NCI-H748 (cell line): ENCODE results near the gene VGF.
"Not testable (repeated sequence)": the region's sequence is repeated elsewhere in the genome, so short reads cannot be mapped to it uniquely, and the experiment has no call there.

ENCODE experiments used
- DNase-seq: peaks from one replicate; lab custom pipeline; 2025; ENCODE audit not compliant: unreplicated experiment; lab: John Stamatoyannopoulos, UW

VGF gene

DNA sequence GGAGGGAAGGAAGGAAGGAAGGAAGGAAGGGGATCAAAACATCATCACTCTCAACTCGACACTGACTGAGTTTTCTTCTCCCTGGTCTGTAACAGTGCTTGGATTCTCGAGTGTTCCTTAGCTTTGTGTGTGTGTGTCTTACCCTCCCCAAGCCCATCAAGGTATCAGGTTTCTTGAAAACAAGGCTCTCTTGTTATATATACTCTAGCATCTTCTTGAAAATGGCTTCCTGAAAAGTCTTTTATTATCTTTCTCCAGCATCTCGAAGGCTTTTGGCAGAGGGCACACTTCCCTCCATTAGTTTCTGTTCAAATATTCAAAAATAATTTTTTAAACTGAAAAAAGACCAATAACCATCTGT, 25.1 kb downstream of the VGF start:
- no peak for DNase-seq

DNA sequence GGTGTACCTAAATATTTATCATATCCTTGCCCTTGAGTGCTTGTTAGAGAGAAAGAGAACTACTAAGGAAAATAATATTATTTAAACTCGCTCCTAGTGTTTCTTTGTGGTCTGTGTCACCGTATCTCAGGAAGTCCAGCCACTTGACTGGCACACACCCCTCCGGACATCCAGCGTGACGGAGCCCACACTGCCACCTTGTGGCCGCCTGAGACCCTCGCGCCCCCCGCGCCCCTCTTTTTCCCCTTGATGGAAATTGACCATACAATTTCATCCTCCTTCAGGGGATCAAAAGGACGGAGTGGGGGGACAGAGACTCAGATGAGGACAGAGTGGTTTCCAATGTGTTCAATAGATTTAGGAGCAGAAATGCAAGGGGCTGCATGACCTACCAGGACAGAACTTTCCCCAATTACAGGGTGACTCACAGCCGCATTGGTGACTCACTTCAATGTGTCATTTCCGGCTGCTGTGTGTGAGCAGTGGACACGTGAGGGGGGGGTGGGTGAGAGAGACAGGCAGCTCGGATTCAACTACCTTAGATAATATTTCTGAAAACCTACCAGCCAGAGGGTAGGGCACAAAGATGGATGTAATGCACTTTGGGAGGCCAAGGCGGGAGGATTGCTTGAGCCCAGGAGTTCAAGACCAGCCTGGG, 27.0 kb downstream of the VGF start:
- peak; percentile 72 for DNase-seq

DNA sequence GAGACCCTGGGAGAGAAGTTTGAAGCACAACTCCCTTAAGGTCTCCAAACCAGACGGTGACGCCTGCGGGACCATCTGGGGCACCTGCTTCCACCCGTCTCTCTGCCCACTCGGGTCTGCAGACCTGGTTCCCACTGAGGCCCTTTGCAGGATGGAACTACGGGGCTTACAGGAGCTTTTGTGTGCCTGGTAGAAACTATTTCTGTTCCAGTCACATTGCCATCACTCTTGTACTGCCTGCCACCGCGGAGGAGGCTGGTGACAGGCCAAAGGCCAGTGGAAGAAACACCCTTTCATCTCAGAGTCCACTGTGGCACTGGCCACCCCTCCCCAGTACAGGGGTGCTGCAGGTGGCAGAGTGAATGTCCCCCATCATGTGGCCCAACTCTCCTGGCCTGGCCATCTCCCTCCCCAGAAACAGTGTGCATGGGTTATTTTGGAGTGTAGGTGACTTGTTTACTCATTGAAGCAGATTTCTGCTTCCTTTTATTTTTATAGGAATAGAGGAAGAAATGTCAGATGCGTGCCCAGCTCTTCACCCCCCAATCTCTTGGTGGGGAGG, 27.6 kb downstream of the VGF start:
- no peak for DNase-seq

DNA sequence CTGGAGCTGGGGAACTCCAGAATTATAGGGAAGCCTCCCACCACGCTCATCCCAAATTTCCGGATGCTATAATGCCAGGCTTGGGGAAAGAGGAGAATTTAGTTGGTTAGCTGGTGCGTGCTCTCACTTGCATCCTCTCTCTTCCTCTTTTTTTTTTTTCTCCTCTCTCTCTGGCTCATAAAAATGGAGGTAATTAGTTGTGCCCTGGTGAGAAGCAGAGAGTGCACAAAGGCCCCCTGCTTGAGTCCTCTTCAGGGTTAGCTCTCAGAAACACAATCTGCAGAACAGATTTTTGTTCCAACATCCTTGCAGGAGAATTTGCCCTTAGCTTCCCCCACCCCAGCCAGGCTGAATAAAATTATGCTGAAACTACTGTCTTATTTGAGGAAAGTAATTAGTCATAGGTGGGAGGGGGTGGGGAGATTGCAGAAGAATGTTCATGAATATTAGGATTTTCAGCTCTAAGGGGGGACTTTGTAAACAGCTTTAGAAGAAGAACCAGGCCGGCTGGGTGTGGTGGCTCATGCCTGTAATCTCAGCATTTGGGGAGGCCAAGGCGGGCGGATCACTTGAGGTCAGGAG, 30.9 kb downstream of the VGF start:
- peak; percentile 19 for DNase-seq

DNA sequence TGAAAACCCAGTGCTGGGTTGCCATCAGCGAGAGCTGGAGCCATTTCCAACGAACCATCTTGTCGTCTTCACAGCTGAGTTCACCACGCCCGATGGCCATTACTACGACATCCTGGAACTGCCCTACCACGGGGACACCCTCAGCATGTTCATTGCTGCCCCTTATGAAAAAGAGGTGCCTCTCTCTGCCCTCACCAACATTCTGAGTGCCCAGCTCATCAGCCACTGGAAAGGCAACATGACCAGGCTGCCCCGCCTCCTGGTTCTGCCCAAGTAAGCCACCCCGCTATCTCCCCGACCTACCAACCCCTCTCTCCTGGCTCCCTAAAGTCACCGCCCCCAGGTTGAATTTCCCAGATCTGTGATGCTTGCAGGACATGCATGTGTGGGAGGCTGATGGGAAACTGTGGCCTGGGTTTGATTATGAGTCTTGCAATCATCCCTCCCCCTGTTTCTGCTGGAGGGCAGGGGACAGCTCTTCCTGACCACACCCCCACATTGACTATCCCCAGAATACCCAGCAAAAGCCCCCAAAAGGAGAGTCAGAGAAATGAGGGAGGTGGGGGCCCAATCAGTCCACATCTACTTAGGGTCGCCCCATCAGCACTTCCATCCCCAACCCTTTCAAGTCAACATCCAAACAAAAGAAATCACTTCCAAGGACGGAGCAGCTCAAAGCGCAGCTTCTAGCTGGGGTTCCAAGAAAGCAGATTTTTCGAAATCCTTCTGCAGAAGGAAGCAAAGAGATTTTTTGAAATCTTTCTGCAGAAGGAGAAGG, 31.6 kb downstream of the VGF start:
- no peak for DNase-seq

DNA sequence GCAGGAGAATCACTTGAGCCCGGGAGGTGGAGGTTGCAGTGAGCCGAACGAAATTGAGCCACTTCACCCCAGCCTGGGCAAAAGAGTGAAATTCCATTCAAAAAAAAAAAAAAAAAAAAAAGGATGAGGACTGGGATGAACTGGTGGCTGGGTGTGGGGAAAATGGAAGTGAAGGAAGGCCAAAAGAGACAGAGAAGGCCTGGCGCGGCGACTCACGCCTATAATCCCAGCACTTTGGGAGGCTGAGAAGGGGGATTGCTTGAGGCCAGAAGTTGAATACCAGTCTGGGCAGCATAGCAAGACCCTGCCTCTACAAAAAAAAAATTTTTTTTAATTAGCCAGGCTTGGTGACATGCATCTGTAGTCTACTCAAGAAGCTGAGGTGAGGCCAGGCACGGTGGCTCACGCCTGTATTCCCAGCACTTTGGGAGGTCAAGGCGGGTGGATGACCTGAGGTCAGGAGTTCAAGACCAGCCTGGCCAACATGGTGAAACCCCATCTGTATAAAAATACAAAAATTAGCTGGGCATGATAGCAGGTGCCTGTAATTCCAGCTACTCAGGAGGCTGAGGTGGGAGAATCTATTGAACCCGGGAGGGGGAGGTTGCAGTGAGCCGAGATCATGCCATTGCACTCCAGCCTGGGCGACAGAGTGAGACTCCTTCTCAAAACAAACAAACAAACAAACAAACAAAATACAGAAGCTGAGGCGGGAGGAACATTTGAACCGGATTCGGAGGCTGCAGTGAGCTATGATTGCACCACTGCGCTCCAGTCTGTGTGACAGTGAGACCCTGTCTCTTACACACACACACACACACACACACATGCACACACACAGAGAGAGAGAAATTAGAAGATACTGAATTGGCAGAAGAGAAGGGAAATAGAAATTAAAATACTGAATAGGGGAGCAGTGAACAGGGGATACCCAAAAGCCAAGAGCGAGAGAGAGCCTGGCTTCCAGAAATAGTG, 32.5 kb downstream of the VGF start:
- DNase-seq: not testable (repeated sequence)

DNA sequence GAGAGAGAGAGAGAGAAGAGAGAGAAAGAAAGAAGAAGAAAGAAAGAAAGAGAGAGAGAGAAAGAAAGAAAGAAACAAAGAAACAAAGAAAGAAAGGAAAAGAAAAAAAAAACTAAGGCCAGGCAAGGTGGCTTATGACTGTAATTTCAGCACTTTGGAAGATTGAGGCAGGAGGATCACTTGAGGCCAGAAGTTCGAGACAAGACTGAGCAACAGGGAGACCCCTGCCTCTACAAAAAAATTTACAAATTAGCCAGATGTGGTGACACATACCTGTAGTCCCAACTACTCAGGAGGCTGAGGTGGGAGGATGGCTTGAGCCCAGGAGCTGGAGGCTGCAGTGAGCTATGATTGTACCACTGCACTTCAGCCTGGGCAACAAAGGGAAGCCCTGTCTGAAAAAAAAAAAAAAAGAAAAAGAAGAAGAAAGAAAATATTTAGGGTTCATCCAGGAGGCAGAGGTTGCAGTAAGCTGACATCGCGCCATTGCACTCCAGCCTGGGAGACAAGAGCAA, 35.7 kb downstream of the VGF start:
- DNase-seq: no peak

DNA sequence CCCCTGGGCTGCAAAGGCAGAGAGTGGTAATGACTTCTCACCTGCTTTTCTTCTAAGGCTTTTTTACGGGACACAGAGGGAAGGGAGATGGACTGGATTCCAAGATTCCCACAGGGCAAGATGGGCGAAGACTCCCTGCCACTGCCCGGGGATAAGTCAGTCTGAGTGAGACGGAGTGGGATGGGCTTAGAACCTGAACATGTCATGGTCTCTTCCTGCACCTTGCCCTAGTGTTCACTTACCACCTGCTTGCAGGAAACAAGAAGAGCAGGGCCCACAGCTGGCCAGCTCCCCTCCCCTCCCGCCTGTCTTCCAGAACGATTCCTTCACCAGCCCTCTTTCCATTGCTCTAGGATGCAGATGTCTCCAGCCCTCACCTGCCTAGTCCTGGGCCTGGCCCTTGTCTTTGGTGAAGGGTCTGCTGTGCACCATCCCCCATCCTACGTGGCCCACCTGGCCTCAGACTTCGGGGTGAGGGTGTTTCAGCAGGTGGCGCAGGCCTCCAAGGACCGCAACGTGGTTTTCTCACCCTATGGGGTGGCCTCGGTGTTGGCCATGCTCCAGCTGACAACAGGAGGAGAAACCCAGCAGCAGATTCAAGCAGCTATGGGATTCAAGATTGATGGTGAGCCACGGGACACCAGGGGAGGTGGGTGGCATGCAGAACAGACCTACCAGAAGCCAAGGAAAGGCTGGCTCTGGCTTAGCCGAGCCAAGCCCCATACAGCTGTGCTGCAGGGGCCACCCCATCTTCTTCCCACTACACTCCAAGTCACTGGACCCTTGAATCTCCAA, 37.1 kb downstream of the VGF start:
- DNase-seq: no peak

DNA sequence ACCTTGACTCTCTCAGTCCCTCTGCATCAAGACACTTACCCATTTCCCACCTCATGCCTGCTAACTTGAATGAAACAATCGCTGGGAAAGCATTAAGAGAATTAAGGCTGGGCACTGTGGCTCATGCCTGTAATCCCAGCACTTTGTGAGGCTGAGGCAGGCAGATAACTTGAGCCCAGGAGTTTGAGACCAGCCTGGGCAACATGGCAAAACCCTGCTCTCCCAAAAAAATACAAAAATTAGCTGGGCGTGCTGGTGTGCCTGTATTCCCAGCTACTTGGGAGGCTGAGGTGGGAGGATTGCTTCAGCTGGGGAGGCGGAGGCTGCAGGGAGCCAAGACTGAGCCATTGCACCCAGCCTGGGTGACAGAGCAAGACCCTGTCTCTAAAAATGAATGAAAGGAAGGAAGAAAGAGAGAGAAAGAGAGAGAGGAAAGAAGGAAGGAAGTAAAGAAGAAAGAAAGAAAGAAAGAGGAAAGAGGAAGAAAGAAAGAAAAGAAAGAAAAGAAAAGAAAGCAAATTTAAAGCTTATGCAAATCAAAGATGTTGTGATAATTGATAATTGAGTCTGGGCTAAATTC, 37.8 kb downstream of the VGF start:
- no peak for DNase-seq

DNA sequence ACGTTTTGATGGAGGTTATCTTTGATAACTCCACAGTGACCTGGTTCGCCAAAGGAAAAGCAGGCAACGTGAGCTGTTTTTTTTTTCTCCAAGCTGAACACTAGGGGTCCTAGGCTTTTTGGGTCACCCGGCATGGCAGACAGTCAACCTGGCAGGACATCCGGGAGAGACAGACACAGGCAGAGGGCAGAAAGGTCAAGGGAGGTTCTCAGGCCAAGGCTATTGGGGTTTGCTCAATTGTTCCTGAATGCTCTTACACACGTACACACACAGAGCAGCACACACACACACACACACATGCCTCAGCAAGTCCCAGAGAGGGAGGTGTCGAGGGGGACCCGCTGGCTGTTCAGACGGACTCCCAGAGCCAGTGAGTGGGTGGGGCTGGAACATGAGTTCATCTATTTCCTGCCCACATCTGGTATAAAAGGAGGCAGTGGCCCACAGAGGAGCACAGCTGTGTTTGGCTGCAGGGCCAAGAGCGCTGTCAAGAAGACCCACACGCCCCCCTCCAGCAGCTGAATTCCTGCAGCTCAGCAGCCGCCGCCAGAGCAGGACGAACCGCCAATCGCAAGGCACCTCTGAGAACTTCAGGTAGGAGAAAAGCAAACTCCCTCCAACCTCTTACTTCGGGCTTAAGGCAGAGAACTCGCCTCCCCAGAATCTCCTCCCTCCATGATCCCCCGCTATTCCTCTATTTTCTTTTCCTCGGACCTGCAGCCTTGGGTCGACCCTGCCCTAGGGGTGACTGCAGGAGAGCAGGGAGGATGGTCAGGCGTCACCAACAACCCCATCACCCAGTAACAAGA, 38.5 kb downstream of the VGF start, which contains the start of gene SERPINE1:
TSS of gene SERPINE1 (plus strand) at position 454 of the 809 bp plus-strand sequence. CDS start 1,290 bp downstream, outside the sequence.
- DNase-seq: peak; percentile 59

DNA sequence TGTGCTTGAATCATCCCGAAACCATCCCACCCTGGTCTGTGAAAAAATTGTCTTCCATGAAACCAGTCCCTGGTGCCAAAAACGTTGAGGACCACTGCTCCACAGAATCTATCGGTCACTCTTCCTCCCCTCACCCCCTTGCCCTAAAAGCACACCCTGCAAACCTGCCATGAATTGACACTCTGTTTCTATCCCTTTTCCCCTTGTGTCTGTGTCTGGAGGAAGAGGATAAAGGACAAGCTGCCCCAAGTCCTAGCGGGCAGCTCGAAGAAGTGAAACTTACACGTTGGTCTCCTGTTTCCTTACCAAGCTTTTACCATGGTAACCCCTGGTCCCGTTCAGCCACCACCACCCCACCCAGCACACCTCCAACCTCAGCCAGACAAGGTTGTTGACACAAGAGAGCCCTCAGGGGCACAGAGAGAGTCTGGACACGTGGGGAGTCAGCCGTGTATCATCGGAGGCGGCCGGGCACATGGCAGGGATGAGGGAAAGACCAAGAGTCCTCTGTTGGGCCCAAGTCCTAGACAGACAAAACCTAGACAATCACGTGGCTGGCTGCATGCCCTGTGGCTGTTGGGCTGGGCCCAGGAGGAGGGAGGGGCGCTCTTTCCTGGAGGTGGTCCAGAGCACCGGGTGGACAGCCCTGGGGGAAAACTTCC, 39.2 kb downstream of the VGF start:
- no peak for DNase-seq

DNA sequence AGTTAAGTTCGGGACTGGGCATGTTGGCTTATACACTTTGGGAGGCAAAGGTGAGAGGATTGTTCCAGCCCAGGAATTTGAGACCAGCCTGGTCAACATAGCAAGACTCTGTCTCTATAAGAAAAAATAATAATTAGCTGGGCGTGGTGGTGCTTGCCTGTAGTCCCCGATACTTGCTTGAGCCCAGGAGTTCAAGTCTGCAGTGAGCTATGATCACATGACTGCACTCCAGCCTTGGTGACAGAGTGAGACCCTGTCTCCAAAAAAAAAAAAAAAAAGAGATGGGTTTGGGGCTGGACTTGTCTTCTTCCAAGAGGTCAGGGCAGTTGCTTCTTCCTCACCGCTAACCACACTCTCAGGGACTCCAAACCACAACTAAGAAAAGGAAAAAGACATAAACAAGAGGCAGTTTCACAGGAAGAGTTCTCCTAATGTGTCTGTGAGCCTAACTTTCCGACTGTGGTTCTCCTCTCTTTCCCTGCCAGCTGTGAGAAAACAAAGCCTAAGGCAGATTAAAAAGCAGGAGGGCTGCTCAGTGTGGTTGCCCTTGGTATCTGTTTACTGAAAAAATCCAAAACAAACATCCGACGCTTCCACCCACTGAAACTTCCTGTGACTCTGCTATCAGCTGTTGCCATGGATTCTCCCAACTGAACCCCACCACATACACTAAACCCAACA, 40.9 kb downstream of the VGF start:
- DNase-seq: peak; percentile 30

DNA sequence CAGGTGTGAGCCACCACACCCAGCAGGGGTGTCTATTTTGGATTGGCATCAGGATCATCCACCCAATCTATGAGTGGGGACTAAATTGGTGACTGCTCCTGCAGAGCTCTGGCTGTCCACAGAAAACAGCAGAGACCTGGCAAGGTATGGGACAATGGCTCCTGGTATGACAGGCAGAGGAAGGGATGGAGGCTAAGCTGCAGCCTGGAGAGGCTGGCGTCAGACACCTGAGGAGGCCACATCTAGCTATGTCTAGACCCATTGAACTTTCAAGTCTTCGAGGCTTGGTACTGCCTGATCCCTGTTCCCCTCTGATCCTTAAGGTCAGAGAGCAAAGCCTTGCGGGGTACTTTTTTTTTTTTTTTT, 41.7 kb downstream of the VGF start:
- DNase-seq: no peak

DNA sequence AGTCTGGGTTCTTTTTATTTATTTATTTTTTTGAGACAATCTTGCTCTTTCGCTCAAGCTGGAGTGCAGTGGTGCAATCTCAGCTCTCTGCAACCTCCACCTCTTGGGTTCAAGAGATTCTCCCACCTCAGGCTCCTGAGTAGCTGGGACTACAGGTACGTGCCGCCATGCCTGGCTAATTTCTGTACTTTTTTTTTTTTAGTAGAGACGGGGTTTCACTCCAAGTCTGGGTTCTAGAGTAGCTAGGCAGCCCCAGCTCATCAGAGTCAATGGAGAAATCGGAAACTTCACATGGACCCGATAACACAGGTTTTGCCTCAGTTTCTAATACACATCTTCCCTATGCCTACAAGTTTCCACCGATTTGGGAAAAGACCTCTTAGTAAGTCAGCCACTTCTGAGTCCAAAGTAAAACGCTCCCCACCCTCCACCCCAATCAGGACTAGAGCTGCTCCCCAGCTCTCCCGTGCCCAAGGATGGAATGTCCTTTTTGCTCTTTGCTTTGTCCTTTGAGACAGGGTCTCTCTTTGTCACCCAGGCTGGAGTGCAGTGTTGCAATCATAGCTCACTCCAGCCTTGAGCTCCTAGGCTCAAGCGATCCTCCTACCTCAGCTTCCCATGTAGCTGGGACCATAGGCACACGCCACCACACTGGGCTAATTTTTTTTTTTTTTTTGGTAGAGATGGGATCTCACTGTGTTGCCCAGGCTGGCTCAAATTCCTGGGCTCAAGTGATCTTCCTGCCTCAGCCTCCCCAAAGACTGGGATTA, 42.3 kb downstream of the VGF start:
- no peak for DNase-seq

DNA sequence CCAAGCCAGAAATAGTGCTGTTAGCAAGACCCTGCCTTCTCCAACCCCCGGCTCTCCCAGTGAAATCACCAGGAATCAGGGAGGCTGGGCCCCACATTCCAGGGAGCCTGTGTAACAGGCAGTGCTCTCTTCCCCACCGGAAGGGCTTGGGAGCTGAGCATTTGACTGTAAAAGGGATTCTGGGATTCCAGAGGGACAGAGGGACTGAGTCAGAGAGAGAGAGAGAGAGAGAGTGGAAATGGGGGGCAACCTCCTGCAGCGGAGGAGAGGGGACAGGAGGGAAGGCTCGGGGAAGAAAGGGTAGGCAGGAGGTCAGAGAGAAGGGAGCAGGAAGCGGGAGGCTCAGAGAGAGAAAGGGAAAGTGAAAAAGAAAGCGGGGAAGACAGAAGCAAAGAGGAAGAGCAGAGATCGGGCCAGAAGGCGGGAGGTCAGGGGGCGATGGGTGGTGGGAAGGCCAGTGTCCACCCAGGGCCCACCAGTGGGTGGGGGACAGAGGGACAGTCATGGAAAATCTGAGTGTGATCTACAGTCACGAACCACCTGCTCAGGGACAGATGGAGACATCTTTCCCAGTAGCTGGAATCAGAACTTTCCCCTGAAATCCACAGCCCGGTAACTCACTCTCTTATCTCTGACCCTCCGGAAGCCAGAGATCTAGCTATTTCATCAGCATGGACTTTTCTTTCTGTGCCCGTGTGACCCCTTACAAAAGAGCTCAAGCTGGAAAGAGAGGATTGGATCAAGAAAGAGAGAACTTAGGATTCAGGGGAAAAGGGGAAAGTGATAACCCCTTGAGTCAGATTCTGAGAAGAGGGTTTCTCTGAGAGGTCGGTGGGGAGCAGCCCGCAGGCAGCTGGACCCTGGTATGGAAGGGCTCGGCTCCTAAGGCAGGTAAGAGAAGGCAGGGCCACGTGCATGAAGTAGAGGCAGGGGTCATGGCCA, 43.1 kb downstream of the VGF start:
- DNase-seq: no peak

DNA sequence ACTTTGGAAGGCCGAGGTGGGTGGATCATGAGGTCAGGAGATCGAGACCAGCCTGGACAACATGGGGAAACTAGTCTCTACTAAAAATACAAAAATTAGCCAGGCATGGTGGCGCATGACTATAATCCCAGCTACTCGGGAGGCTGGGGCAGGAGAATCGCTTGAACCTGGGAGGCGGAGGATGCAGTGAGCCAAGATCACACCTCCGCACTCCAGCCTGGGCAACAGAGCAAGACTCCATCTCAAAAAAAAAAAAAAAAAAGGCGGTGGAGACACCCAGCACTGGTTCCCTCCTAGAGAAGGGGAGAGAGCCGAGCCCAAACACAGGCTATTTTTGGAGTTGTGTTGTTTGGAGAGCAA, 43.8 kb downstream of the VGF start:
- DNase-seq: not testable (repeated sequence)
